ENCODE measurements around the gene CAMK1D. TPM values are rescaled to one million over a fixed set of nuclear protein-coding genes. Genes with fewer than 3 reads are reported as not detected.
"Not testable (repeated sequence)": the region's sequence is repeated elsewhere in the genome, so short reads cannot be mapped to it uniquely, and the experiment has no call there.

The CAMK1D gene
- total and polyA plus RNA-seq, 4 donors = 1.9 to 19.0 (median 7.6) TPM

DNA sequence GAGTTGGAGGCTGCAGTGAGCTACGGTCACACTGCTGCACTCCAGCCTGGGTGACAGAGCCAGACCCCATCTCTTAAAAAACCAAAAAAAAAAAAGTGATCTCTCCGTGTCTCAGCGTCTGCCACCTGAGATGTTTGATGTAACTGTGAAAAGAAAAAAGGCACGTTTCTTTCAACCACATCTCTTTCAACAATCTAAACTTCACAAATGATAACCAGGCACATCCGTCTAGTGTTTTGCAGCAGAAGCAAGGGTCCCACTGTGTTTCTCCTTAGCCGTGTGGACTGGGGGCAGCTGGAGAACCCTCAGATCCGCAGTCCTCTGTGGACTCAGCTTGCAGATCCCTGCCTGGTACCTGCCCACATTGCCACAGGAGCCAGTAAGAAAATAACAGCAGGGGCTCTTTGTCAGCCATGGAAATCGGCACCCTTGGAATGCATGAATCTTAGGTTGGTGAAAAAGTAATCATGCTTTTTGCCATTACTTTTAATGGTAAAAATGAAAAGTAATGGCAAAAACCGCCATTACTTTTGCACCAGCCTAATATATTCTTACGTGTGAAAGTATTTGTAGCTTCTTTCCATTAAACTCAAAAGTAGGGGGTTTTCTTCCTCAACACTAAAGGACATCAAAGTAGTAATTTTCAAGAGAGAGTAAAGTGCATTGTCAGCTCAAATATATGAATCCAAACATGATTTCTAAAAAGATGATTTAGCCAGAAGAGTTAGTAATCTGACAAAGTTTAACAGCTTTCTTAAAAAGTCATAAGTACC, 375.6 kb downstream of the CAMK1D start:
- Histone ChIP-seq H3K27ac (ENCODE audit: low read depth in 1 of 2, low read length in 2 of 2) (no peak overlapping the region), H3K27me3 (ENCODE audit: control insufficient read depth in 1 of 2, insufficient read depth in 2 of 2, low read length in 1 of 2) (no peaks in the 10 kb centered on the region), H3K4me1 (ENCODE audit: control insufficient read depth in 1 of 2, insufficient read depth in 2 of 2, low read length in 2 of 2) (peaks cover 5% of the 10 kb centered on the region in 2 donors), H3K4me3 (ENCODE audit: low read length in 2 of 2) (no peak overlapping the region), H3K36me3 (ENCODE audit: control insufficient read depth in 1 of 2, insufficient read depth in 2 of 2, low read length in 1 of 2) (no peaks in the 10 kb centered on the region), H3K9me3 (ENCODE audit: control insufficient read depth, low read length) (no peaks in the 10 kb centered on the region)
- 86 to 89% methylated on average over 10 of the region's 10 CpGs for WGBS, 2 donors
- no peak for DNase-seq
- intact Hi-C loops (cut with DNase I) = loop anchor here (5.0 to 10.0 kb wide), 2 partner anchors 177 to 180 kb away; no protein-coding TSS in a partner anchor
- no peak for ATAC-seq (ENCODE audit: low FRiP score)

DNA sequence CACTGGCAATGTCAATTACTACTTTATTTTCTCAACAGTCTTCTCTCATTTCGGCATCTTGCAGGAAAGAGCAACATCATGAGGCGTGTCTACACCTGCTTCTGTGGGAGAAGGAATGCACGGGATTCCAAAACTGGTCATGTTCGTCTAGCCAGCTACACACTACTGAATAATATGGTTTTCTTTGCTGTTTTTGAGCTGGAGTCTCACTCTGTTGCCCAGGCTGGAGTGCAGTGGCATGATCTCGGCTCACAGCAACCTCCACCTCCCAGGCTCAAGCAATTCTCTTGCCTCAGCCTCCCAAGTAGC, 376.2 kb downstream of the CAMK1D start:
- H3K9me3 ChIP-seq (ENCODE audit: control insufficient read depth, low read length); H3K27me3 ChIP-seq (ENCODE audit: control insufficient read depth in 1 of 2, insufficient read depth in 2 of 2, low read length in 1 of 2); H3K36me3 ChIP-seq (ENCODE audit: control insufficient read depth in 1 of 2, insufficient read depth in 2 of 2, low read length in 1 of 2); H3K27ac ChIP-seq (ENCODE audit: low read depth in 1 of 2, low read length in 2 of 2); H3K4me3 ChIP-seq (ENCODE audit: low read length in 2 of 2); DNase-seq; ATAC-seq (ENCODE audit: low FRiP score); H3K4me1 ChIP-seq (ENCODE audit: control insufficient read depth in 1 of 2, insufficient read depth in 2 of 2, low read length in 2 of 2): not testable (repeated sequence)
- intact Hi-C loops (cut with DNase I) = loop anchor here in 1 of 2 donors (10.0 kb wide), 1 partner anchor 179 kb away; no protein-coding TSS in a partner anchor
- WGBS, 2 donors = 97 to 98% methylated on average over 5 of the region's 5 CpGs

DNA sequence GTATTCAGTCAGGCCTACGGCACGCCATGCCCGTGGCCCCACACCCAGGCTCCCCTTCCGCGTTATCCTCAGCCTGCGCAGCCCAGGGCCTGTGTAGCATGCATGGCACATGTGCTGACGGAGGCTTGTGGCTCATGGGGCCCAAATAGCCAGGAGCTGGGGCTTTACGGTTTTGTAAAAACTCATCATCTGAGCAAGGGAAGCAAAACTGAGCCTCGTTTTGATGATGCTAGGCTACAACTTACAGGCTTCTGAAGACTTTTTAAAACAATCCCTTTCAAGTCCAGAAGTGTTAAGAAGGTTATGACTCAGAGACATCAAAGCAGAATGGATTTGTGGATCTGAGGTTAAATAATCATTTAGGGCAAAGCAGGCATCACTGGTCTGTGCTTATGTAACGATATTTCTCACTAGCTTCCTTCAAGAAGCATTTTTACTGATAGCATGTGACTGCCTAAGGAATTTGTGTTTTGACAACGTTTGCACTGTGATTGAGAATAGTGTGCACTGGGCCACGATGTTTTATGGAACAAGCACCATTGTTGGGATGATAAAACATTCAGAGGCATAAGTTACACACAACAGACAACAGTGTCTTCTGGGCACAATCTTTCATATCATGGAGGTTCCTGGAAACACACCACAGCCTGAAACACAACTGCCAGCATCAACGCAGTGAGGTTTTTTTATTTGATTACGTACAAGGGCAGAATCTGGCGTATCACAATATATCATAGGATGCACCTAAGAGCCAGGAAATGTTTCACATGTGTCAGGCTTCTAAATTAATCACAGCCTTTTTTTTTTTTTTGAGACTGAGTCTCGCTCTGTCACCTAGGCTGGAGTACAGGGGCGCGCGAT, 377.9 kb downstream of the CAMK1D start:
- Histone ChIP-seq H3K4me1 (ENCODE audit: control insufficient read depth in 1 of 2, insufficient read depth in 2 of 2, low read length in 2 of 2) (no peaks in the 10 kb centered on the region), H3K27ac (ENCODE audit: low read depth in 1 of 2, low read length in 2 of 2) (no peak overlapping the region), H3K27me3 (ENCODE audit: control insufficient read depth in 1 of 2, insufficient read depth in 2 of 2, low read length in 1 of 2) (no peaks in the 10 kb centered on the region), H3K36me3 (ENCODE audit: control insufficient read depth in 1 of 2, insufficient read depth in 2 of 2, low read length in 1 of 2) (no peaks in the 10 kb centered on the region), H3K9me3 (ENCODE audit: control insufficient read depth, low read length) (no peaks in the 10 kb centered on the region), H3K4me3 (ENCODE audit: low read length in 2 of 2) (no peak overlapping the region)
- intact Hi-C loops (cut with DNase I) = loop anchor here in 1 of 2 donors (10.0 kb wide), 1 partner anchor 178 kb away; no protein-coding TSS in a partner anchor
- ATAC-seq (ENCODE audit: low FRiP score) (no peak), DNase-seq (no peak)
- WGBS, 2 donors = 92% methylated on average over 19 of the region's 19 CpGs

DNA sequence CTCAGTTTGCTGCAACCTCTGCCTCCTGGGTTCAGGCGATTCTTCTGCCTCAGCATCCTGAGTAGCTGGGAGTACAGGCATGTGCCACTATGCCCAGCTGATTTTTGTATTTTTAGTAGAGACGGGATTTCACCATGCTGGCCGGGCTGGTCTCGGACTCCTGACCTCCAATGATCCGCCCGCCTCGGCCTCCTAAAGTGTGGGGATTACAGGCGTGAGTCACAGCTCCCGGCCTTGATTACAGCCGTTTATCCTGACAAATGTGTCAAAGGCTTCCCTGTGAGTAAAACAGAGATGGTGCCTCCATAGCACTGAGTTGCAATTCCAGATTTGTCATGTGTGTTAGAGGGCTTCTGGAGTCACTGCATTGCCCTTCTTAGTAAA, 378.5 kb downstream of the CAMK1D start:
- DNase-seq (no peak), ATAC-seq (ENCODE audit: low FRiP score) (no peak)
- 94 to 95% methylated on average over 10 of the region's 10 CpGs for WGBS, 2 donors
- no peaks in the 10 kb centered on the region for H3K9me3 ChIP-seq (ENCODE audit: control insufficient read depth, low read length)
- H3K27me3 ChIP-seq (ENCODE audit: control insufficient read depth in 1 of 2, insufficient read depth in 2 of 2, low read length in 1 of 2) = no peaks in the 10 kb centered on the region
- no peak overlapping the region for H3K4me3 ChIP-seq (ENCODE audit: low read length in 2 of 2)
- intact Hi-C loops (cut with DNase I) = loop anchor here in 1 of 2 donors (10.0 kb wide), 1 partner anchor 177 kb away; no protein-coding TSS in a partner anchor
- no peaks in the 10 kb centered on the region for H3K4me1 ChIP-seq (ENCODE audit: control insufficient read depth in 1 of 2, insufficient read depth in 2 of 2, low read length in 2 of 2)
- no peaks in the 10 kb centered on the region for H3K36me3 ChIP-seq (ENCODE audit: control insufficient read depth in 1 of 2, insufficient read depth in 2 of 2, low read length in 1 of 2)
- H3K27ac ChIP-seq (ENCODE audit: low read depth in 1 of 2, low read length in 2 of 2) = no peak overlapping the region

DNA sequence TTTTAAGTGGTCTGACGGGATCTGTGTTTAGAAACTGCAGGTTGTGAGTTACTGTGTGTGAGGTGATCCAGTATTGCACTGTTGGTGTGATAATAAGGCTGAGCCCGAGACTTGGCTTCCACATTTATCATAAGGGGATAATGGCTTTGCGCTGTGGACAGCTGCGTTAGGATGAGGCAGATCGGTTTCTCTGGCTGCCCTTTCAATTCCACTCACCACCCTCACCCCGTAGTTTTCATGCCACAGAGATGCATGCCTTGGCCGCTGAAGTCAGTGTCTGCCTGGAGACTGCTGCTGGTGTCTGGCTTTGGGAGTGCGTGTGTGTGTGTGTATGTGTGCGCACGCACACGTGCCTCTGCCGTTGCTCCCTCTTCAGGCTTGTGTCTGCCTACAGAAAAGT, 379.1 kb downstream of the CAMK1D start:
- ATAC-seq (ENCODE audit: low FRiP score) (no peak), DNase-seq (no peak)
- intact Hi-C loops (cut with DNase I) = loop anchor here in 1 of 2 donors (10.0 kb wide), 1 partner anchor 176 kb away; no protein-coding TSS in a partner anchor
- H3K9me3 ChIP-seq (ENCODE audit: control insufficient read depth, low read length) = no peaks in the 10 kb centered on the region
- no peak overlapping the region for H3K4me3 ChIP-seq (ENCODE audit: low read length in 2 of 2)
- WGBS, 2 donors = 91 to 94% methylated on average over 12 of the region's 12 CpGs
- H3K36me3 ChIP-seq (ENCODE audit: control insufficient read depth in 1 of 2, insufficient read depth in 2 of 2, low read length in 1 of 2) = no peaks in the 10 kb centered on the region
- H3K27ac ChIP-seq (ENCODE audit: low read depth in 1 of 2, low read length in 2 of 2) = no peak overlapping the region
- no peaks in the 10 kb centered on the region for H3K27me3 ChIP-seq (ENCODE audit: control insufficient read depth in 1 of 2, insufficient read depth in 2 of 2, low read length in 1 of 2)
- no peaks in the 10 kb centered on the region for H3K4me1 ChIP-seq (ENCODE audit: control insufficient read depth in 1 of 2, insufficient read depth in 2 of 2, low read length in 2 of 2)

DNA sequence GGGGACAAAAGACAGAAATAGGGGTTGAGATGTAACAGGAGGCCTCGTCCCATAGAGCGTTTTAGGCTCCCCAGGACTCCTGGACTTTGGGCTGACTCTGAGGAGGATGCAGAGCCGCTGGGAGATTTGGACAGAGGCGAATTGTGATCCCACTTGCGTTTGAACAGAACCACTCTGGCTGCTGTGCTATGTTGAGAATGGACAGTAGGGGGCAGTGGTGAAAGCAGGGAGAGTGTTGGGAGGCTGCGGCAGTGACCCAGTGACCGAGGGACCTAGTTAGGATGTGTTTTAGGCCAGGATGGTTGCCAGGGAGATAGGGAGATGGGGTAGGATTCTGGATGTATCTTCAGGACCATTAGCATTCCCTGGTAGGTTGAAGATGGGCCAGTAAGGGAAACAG, 380.5 kb downstream of the CAMK1D start:
- no peak overlapping the region for H3K27ac ChIP-seq (ENCODE audit: low read depth in 1 of 2, low read length in 2 of 2)
- intact Hi-C loops (cut with DNase I) = loop anchor here in 1 of 2 donors (10.0 kb wide), 1 partner anchor 175 kb away; no protein-coding TSS in a partner anchor
- no peak for ATAC-seq (ENCODE audit: low FRiP score)
- no peaks in the 10 kb centered on the region for H3K9me3 ChIP-seq (ENCODE audit: control insufficient read depth, low read length)
- H3K4me3 ChIP-seq (ENCODE audit: low read length in 2 of 2) = no peak overlapping the region
- H3K27me3 ChIP-seq (ENCODE audit: control insufficient read depth in 1 of 2, insufficient read depth in 2 of 2, low read length in 1 of 2) = no peaks in the 10 kb centered on the region
- H3K4me1 ChIP-seq (ENCODE audit: control insufficient read depth in 1 of 2, insufficient read depth in 2 of 2, low read length in 2 of 2) = no peaks in the 10 kb centered on the region
- no peaks in the 10 kb centered on the region for H3K36me3 ChIP-seq (ENCODE audit: control insufficient read depth in 1 of 2, insufficient read depth in 2 of 2, low read length in 1 of 2)
- no peak for DNase-seq
- WGBS, 2 donors = 91% methylated on average over 7 of the region's 7 CpGs

DNA sequence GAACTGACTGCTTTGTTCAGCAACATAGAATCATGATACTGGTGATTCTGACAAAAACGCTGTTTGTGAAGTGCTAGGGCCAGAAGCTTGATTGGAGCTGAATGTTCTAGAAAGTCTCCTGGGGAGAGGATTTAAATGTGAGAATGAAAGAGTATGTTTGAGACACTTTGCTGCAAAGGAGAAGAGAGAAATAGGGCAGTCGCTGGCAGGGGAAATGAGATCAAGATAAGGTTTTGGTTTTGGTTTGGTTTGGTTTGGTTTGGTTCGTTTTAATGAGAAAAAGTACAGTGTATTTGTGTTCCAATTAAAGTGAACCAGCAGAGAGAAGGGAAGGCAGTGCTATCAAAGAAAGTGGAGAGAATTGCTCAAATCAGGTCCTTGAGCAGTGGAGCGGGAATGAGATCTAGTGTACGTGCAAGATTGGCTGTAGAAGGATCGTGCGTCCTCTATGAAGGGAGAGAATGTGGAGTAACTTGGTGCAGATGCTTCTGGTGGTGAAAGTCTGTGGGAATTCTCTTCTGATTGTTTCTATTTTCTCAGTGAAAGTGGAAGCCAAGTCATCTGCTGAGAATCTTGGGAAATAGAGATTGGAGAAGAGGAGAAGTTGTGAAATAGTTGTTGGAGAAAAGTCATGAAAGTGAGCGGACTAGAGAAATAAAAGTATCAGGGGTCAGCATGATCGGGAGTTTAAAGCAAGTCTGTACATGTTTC, 381.6 kb downstream of the CAMK1D start:
- Histone ChIP-seq H3K4me1 (ENCODE audit: control insufficient read depth in 1 of 2, insufficient read depth in 2 of 2, low read length in 2 of 2) (no peaks in the 10 kb centered on the region), H3K9me3 (ENCODE audit: control insufficient read depth, low read length) (no peaks in the 10 kb centered on the region), H3K4me3 (ENCODE audit: low read length in 2 of 2) (no peak overlapping the region), H3K27me3 (ENCODE audit: control insufficient read depth in 1 of 2, insufficient read depth in 2 of 2, low read length in 1 of 2) (no peaks in the 10 kb centered on the region), H3K36me3 (ENCODE audit: control insufficient read depth in 1 of 2, insufficient read depth in 2 of 2, low read length in 1 of 2) (no peaks in the 10 kb centered on the region), H3K27ac (ENCODE audit: low read depth in 1 of 2, low read length in 2 of 2) (no peak overlapping the region)
- intact Hi-C loops (cut with DNase I) = no loop called here
- peak; percentile 66 for ATAC-seq (ENCODE audit: low FRiP score)
- no peak for DNase-seq
- 86 to 88% methylated on average over 9 of the region's 9 CpGs for WGBS, 2 donors

DNA sequence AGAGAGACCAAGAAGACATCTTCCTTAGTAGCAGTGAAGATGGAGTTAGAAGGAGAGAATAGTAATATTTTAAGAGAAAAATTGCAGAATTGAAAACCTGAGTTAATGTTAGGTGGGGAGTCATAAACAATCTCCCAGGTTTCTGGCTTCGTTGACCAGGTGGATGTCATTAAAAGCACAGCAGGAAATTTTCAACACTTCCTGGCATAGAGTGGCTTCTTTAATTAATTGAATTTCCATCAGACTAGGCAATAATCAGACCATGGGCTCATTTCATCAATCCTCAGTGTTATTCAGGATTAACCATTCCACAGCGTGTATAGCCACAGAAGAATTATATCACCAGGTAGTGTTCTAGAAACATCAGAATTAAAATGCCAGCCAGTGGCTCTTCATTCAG, 383.9 kb downstream of the CAMK1D start:
- H3K27me3 ChIP-seq (ENCODE audit: control insufficient read depth in 1 of 2, insufficient read depth in 2 of 2, low read length in 1 of 2) = no peaks in the 10 kb centered on the region
- DNase-seq (no peak), ATAC-seq (ENCODE audit: low FRiP score) (no peak)
- H3K9me3 ChIP-seq (ENCODE audit: control insufficient read depth, low read length) = no peaks in the 10 kb centered on the region
- intact Hi-C loops (cut with DNase I) = no loop called here
- H3K4me3 ChIP-seq (ENCODE audit: low read length in 2 of 2) = no peak overlapping the region
- no peaks in the 10 kb centered on the region for H3K36me3 ChIP-seq (ENCODE audit: control insufficient read depth in 1 of 2, insufficient read depth in 2 of 2, low read length in 1 of 2)
- WGBS, 2 donors = 93 to 98% methylated on average over 2 of the region's 2 CpGs
- no peak overlapping the region for H3K27ac ChIP-seq (ENCODE audit: low read depth in 1 of 2, low read length in 2 of 2)
- H3K4me1 ChIP-seq (ENCODE audit: control insufficient read depth in 1 of 2, insufficient read depth in 2 of 2, low read length in 2 of 2) = no peaks in the 10 kb centered on the region

All from aorta (tissue), 5 donors.